MG63 (cell line): Measurements from ENCODE around the gene C10orf67. TPM values are rescaled to one million over a fixed set of nuclear protein-coding genes. Genes with fewer than 3 reads are reported as not detected.
"Not testable (repeated sequence)": the region's sequence is repeated elsewhere in the genome, so short reads cannot be mapped to it uniquely, and the experiment has no call there.

Experiments
- DNase-seq: peaks from one replicate; pipeline ENCODE4 v3.0.0-alpha.2; 2020
- H3K27me3 ChIP-seq: fragments of 250-450 bp; sonication (Bioruptor Pico); 2 replicates; pipeline ENCODE4 v1.5.1; 2020; ENCODE audit warnings: mild to moderate bottlenecking, moderate library complexity
- H3K36me3 ChIP-seq: fragments of 250-450 bp; sonication (Bioruptor Pico); 2 replicates; pipeline ENCODE4 v1.5.1; 2020; ENCODE audit warnings: mild to moderate bottlenecking, moderate library complexity
- H3K4me3 ChIP-seq: fragments of 250-450 bp; sonication (Bioruptor Pico); 2 replicates; pipeline ENCODE4 v1.5.1; 2020; ENCODE audit warnings: mild to moderate bottlenecking, moderate library complexity
- H3K9me3 ChIP-seq: fragments of 250-450 bp; sonication (Bioruptor Pico); 2 replicates; pipeline ENCODE4 v1.5.1; 2020; ENCODE audit warnings: mild to moderate bottlenecking, moderate library complexity
- total RNA-seq: library from RNA; depleted of rRNA; stranded (reverse); fragments of >200 nt; shearing (Covaris generic); gene quantifications from 2 replicates; pipeline ENCODE4 v1.2.3, GENCODE V29; 2014; ENCODE audit warnings: low replicate concordance

C10orf67 gene
- total RNA-seq, 1 experiment from 2014 or later = not detected

- not testable (repeated sequence) for H3K27me3 ChIP-seq, DNase-seq, H3K36me3 ChIP-seq, H3K4me3 ChIP-seq, H3K9me3 ChIP-seq
Observed at GRCh38 chr10:23365417-23366030, 20.9 kb upstream of the C10orf67 start.

GRCh38 chr10:23364378-23364777 is 19.8 kb upstream of the C10orf67 start:
- Histone ChIP-seq H3K9me3 (no peaks in the 10 kb centered on the region), H3K27me3 (no peaks in the 10 kb centered on the region), H3K4me3 (no peak overlapping the region), H3K36me3 (no peaks in the 10 kb centered on the region)
- DNase-seq = no peak

- H3K36me3 ChIP-seq = no peaks in the 10 kb centered on the region
- no peaks in the 10 kb centered on the region for H3K9me3 ChIP-seq
- H3K27me3 ChIP-seq = no peaks in the 10 kb centered on the region
- no peak overlapping the region for H3K4me3 ChIP-seq
- DNase-seq = no peak
Observed at GRCh38 chr10:23363793-23364135, 19.2 kb upstream of the C10orf67 start.

- Histone ChIP-seq H3K9me3 (no peaks in the 10 kb centered on the region), H3K4me3 (no peak overlapping the region), H3K27me3 (no peaks in the 10 kb centered on the region), H3K36me3 (no peaks in the 10 kb centered on the region)
- no peak for DNase-seq
Observed at GRCh38 chr10:23362879-23363792, 18.5 kb upstream of the C10orf67 start.

- H3K9me3 ChIP-seq = no peaks in the 10 kb centered on the region
- H3K4me3 ChIP-seq = no peak overlapping the region
- H3K27me3 ChIP-seq = no peaks in the 10 kb centered on the region
- DNase-seq = no peak
- no peaks in the 10 kb centered on the region for H3K36me3 ChIP-seq
Observed at GRCh38 chr10:23362069-23362830, 17.7 kb upstream of the C10orf67 start.

GRCh38 chr10:23361665-23362064 is 17.1 kb upstream of the C10orf67 start:
- H3K9me3 ChIP-seq = no peaks in the 10 kb centered on the region
- DNase-seq = no peak
- no peak overlapping the region for H3K4me3 ChIP-seq
- H3K36me3 ChIP-seq = no peaks in the 10 kb centered on the region
- no peaks in the 10 kb centered on the region for H3K27me3 ChIP-seq

GRCh38 chr10:23359692-23360380 is 15.2 kb upstream of the C10orf67 start:
- no peak overlapping the region for H3K4me3 ChIP-seq
- DNase-seq = no peak
- no peaks in the 10 kb centered on the region for H3K27me3 ChIP-seq
- H3K9me3 ChIP-seq = no peaks in the 10 kb centered on the region
- H3K36me3 ChIP-seq = no peaks in the 10 kb centered on the region

GRCh38 chr10:23358357-23358756 is 13.8 kb upstream of the C10orf67 start:
- no peak for DNase-seq
- H3K36me3 ChIP-seq = no peaks in the 10 kb centered on the region
- H3K9me3 ChIP-seq = no peaks in the 10 kb centered on the region
- no peaks in the 10 kb centered on the region for H3K27me3 ChIP-seq
- H3K4me3 ChIP-seq = no peak overlapping the region

- H3K27me3 ChIP-seq = no peaks in the 10 kb centered on the region
- no peak overlapping the region for H3K4me3 ChIP-seq
- H3K36me3 ChIP-seq = no peaks in the 10 kb centered on the region
- no peaks in the 10 kb centered on the region for H3K9me3 ChIP-seq
- no peak for DNase-seq
Observed at GRCh38 chr10:23354630-23355279, 10.2 kb upstream of the C10orf67 start.

- no peaks in the 10 kb centered on the region for H3K36me3 ChIP-seq
- H3K4me3 ChIP-seq = no peak overlapping the region
- no peaks in the 10 kb centered on the region for H3K27me3 ChIP-seq
- DNase-seq = no peak
- no peaks in the 10 kb centered on the region for H3K9me3 ChIP-seq
Observed at GRCh38 chr10:23351926-23352519, 7.4 kb upstream of the C10orf67 start.

GRCh38 chr10:23350706-23351105 is 6.1 kb upstream of the C10orf67 start:
- not testable (repeated sequence) for DNase-seq, H3K27me3 ChIP-seq, H3K4me3 ChIP-seq

GRCh38 chr10:23345861-23346260 is 1.3 kb upstream of the C10orf67 start:
- Histone ChIP-seq H3K27me3 (no peaks in the 10 kb centered on the region), H3K36me3 (no peaks in the 10 kb centered on the region), H3K9me3 (no peaks in the 10 kb centered on the region), H3K4me3 (no peak overlapping the region)
- no peak for DNase-seq

More at GRCh38 chr10:23350706-23351105, 6.1 kb upstream of the C10orf67 start:
- H3K36me3 ChIP-seq, H3K9me3 ChIP-seq: not testable (repeated sequence)

- no peak for DNase-seq
- Histone ChIP-seq H3K27me3 (no peaks in the 10 kb centered on the region), H3K4me3 (no peak overlapping the region), H3K9me3 (no peaks in the 10 kb centered on the region), H3K36me3 (no peaks in the 10 kb centered on the region)
Observed at GRCh38 chr10:23343591-23344240, 881 bp downstream of the C10orf67 start.

GRCh38 chr10:23342213-23342884 is 2.2 kb downstream of the C10orf67 start:
- H3K36me3 ChIP-seq = no peaks in the 10 kb centered on the region
- no peaks in the 10 kb centered on the region for H3K9me3 ChIP-seq
- no peak overlapping the region for H3K4me3 ChIP-seq
- no peaks in the 10 kb centered on the region for H3K27me3 ChIP-seq
- DNase-seq = no peak

GRCh38 chr10:23341004-23341403 is 3.6 kb downstream of the C10orf67 start:
- DNase-seq = no peak
- Histone ChIP-seq H3K36me3 (no peaks in the 10 kb centered on the region), H3K4me3 (no peak overlapping the region), H3K9me3 (no peaks in the 10 kb centered on the region), H3K27me3 (no peaks in the 10 kb centered on the region)
